ENCODE results near the gene FAM174C.

Gene FAM174C

DNA sequence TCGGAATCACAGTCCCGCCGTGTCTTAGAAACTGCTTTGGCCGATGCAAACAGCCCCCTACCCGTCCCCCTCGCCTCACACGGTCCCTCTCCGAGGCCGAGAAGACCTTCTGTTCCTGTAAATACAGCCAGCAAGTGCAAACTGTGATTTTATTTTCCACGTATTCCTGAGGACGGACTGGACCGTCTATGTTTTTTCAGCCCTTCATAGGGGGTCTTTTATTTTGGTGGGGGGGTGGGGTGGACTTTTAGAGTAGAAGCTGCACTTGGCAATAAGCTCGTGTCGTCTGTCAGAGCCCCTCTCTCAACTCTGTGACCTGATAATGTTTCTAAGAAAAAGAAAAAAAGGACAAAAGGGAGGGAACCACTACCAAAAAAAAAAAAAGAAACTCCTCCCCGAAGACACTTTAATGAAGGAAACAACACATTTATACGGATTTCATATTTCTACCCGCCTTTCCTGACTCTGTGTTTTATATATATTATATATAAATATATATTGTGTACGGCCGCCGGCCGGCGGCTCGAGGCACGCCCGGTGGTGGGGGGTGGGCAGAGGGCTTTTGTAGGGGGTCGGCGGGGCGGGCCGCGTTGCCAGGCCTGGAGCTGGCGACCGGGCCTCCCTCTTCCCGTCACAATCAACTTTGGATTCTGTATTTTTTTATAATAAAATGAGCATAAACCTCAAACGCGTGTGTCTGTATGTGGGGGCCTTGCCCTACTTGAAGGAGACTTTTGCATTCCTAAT is 25.6 kb downstream of the FAM174C start:
- CTCF ChIA-PET, result interaction anchor here (0.6 to 0.7 kb wide), 2 partner anchors 14 to 60 kb away, joined by 3 to 4 read pairs; no protein-coding TSS in a partner anchor

DNA sequence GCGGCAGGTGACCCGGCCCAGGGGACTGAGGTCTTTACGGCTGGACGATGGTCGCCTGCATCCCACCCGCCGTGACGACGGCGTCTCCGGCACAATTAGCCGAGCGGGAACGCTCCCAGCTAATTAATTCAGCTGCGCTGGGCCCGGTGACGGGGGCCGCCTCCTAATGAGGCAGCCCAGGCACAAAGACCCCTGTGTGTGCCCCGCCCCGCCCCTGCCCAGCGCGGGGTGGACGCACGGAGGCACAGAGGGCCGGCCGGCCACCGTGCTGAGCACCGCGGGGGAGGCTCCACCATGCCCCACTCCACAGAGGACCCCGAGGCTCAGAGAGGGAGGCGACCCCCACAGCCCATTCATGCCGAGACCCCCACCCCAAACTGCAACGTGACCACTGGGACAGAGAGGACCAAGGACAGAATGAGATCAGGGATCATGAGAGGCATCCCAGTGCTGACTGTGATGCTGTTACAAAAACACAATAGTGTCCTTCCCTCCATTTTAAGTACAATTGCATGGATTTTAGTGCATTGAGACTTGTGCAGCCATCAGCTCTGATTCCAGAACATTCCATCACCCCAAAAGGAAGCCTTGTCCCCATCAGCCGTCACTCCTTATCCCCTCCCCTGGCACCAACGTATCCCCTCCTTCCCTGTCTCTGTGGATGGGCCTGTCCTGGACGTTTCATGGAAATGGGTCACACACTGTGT is 27.4 kb downstream of the FAM174C start:
- H3K4me1 ChIP-seq (ENCODE audit: control insufficient read depth, insufficient read depth, low read length), result no peaks in the 10 kb centered on the region
- no peak overlapping the region for H3K4me3 ChIP-seq (ENCODE audit: low read depth, low read length)
- POLR2A ChIA-PET, result no interaction called here
- no peaks in the 10 kb centered on the region for H3K9me3 ChIP-seq (ENCODE audit: control insufficient read depth, insufficient read depth, low read depth, low read length)
- TF ChIP-seq ZNF248 (tag by site-specific recombination; IDR thresholded peaks at IDR 0.05), result no peak
- TF ChIP-seq GFI1B (tag by site-specific recombination; IDR thresholded peaks at IDR 0.05), result no peak
- TF ChIP-seq, protein P1, sequence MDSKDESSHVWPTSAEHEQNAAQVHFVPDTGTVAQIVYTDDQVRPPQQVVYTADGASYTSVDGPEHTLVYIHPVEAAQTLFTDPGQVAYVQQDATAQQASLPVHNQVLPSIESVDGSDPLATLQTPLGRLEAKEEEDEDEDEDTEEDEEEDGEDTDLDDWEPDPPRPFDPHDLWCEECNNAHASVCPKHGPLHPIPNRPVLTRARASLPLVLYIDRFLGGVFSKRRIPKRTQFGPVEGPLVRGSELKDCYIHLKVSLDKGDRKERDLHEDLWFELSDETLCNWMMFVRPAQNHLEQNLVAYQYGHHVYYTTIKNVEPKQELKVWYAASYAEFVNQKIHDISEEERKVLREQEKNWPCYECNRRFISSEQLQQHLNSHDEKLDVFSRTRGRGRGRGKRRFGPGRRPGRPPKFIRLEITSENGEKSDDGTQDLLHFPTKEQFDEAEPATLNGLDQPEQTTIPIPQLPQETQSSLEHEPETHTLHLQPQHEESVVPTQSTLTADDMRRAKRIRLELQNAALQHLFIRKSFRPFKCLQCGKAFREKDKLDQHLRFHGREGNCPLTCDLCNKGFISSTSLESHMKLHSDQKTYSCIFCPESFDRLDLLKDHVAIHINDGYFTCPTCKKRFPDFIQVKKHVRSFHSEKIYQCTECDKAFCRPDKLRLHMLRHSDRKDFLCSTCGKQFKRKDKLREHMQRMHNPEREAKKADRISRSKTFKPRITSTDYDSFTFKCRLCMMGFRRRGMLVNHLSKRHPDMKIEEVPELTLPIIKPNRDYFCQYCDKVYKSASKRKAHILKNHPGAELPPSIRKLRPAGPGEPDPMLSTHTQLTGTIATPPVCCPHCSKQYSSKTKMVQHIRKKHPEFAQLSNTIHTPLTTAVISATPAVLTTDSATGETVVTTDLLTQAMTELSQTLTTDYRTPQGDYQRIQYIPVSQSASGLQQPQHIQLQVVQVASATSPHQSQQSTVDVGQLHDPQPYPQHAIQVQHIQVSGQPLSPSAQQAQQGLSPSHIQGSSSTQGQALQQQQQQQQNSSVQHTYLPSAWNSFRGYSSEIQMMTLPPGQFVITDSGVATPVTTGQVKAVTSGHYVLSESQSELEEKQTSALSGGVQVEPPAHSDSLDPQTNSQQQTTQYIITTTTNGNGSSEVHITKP (tag by site-specific recombination; IDR thresholded peaks at IDR 0.05), result 0 out of 2 replicates have a peak, but pooled peaks have one; percentile 21
- TF ChIP-seq ZBTB48 (tag by site-specific recombination; IDR thresholded peaks at IDR 0.05), result no peak
- no peak for TF ChIP-seq ZNF221 (tag by site-specific recombination; IDR thresholded peaks at IDR 0.05; ENCODE audit: borderline replicate concordance)
- no peak for TF ChIP-seq ZBTB17 (tag by site-specific recombination; IDR thresholded peaks at IDR 0.05)
- no peak for TF ChIP-seq ZNF157 (tag by site-specific recombination; IDR thresholded peaks at IDR 0.05)
- peak; percentile 76 for TF ChIP-seq ZNF600 (tag by site-specific recombination; IDR thresholded peaks at IDR 0.05)
- no peak for TF ChIP-seq HOXC10 (CRISPR knock-in tag; IDR thresholded peaks at IDR 0.05)
- TF ChIP-seq YY2 (tag by site-specific recombination; IDR thresholded peaks at IDR 0.05), result no peak
- TF ChIP-seq ZNF610 (tag by site-specific recombination; IDR thresholded peaks at IDR 0.05; ENCODE audit: borderline replicate concordance), result no peak
- TF ChIP-seq ZNF544 (tag by site-specific recombination; IDR thresholded peaks at IDR 0.05), result no peak
- H3K27ac ChIP-seq (ENCODE audit: extremely low read depth, low read depth, low read length), result no peak overlapping the region
- CTCF ChIA-PET, result interaction anchor here (0.7 kb wide), 2 partner anchors 171 to 598 kb away, joined by 3 to 4 read pairs; no protein-coding TSS in a partner anchor
- no peaks in the 10 kb centered on the region for H3K36me3 ChIP-seq (ENCODE audit: control insufficient read depth in 2 of 2, insufficient read depth in 1 of 2, low read length in 2 of 2)

More for the DNA sequence above, 25.6 kb downstream of the FAM174C start:
- H3K4me3 ChIP-seq (ENCODE audit: low read depth, low read length), result no peak overlapping the region
- H3K27ac ChIP-seq (ENCODE audit: extremely low read depth, low read depth, low read length), result no peak overlapping the region
- TF ChIP-seq, protein P2, sequence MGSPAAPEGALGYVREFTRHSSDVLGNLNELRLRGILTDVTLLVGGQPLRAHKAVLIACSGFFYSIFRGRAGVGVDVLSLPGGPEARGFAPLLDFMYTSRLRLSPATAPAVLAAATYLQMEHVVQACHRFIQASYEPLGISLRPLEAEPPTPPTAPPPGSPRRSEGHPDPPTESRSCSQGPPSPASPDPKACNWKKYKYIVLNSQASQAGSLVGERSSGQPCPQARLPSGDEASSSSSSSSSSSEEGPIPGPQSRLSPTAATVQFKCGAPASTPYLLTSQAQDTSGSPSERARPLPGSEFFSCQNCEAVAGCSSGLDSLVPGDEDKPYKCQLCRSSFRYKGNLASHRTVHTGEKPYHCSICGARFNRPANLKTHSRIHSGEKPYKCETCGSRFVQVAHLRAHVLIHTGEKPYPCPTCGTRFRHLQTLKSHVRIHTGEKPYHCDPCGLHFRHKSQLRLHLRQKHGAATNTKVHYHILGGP (tag by site-specific recombination; IDR thresholded peaks at IDR 0.05), result no peak
- TF ChIP-seq ZBTB20 (tag by site-specific recombination; IDR thresholded peaks at IDR 0.05) (no peak), MYNN (tag by site-specific recombination; IDR thresholded peaks at IDR 0.05; ENCODE audit: borderline replicate concordance) (peak; percentile 84), ZBTB8A (tag by site-specific recombination; IDR thresholded peaks at IDR 0.05) (no peak)
- H3K9me3 ChIP-seq (ENCODE audit: control insufficient read depth, insufficient read depth, low read depth, low read length), result no peaks in the 10 kb centered on the region
- POLR2A ChIA-PET, result no interaction called here
- H3K36me3 ChIP-seq (ENCODE audit: control insufficient read depth in 2 of 2, insufficient read depth in 1 of 2, low read length in 2 of 2), result no peaks in the 10 kb centered on the region
- H3K4me1 ChIP-seq (ENCODE audit: control insufficient read depth, insufficient read depth, low read length), result no peaks in the 10 kb centered on the region
